ENCODE results near the gene PSME3IP1.

Gene PSME3IP1

DNA sequence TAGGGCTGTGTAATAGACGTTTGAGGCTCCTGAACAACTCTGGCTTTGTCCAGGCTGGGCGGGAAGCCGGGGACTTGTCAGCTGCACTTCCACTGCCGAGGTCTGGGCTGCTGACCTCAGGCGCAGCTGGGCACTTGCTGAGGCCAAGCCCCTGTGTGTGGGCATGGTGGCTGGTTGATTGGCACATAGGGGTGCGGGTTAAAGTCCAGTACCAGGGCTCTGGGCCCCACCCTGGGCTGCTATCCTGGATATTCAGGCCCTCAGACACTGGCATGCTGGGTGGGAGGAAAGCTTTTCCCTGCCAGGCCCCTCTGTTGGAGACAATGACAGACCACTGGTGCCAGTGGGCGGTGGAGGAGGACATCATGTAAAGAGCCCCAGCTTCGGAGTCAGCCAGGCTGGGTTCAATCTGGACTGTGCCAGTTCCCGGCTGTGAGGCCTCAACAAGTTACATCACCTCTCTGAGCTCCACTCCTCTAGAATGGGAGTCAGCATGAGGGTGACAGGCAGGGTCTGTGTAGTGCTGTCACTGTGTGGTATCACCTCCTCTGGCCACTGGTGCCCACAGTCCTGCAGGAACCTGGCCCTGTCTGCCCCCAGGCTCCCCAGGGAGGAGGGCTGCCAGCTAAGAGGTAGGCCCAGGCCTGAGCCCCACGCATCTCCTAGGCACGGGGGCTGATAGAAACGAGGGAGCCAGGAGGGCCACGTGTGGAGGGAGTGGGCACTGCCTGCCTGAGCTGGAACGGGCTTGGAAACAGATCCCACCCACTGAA is 42.5 kb downstream of the PSME3IP1 start:
- no peak for DNase-seq

DNA sequence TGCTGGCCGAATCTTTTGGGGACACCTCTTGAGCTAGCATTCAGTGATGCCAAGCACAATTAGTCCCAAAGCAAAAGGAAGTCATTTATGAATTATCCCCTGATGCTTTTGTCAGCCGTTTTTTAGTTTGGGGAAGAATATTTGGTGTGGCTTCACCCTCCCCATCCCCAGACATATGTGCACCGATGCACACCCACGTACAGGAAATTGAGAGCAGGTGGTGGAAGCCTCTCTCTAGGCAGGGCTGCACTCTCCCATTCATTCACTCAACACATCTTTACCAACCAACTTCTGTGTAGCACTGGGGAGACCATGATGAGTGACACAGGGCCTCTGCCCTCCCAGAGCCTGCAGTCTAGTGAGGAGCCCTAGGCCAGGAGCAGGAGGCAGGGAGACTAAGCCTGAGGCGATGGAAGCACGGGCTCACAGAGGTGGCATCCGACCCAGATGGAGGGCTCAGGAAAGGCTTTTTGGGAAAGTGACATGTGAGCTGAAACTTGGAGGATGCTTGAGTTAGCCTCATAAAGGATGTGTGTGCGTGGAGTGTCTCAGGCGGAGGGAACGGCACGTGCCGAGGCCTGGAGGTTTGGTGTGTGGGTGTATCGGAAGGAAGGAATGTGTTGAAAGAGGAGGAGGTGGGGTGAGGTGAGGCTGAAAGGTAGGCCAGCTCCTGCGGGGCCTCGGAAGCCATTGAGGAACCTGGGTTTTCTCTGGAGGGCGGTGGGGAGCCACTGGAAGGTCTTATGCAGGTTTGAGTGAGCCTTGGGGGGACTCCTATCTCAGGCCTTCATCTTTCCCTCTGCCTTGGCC is 43.8 kb downstream of the PSME3IP1 start:
- peak; percentile 25 for DNase-seq

GRCh38 chr16:57140931-57141668 is 44.7 kb downstream of the PSME3IP1 start:
- no peak for DNase-seq

DNA sequence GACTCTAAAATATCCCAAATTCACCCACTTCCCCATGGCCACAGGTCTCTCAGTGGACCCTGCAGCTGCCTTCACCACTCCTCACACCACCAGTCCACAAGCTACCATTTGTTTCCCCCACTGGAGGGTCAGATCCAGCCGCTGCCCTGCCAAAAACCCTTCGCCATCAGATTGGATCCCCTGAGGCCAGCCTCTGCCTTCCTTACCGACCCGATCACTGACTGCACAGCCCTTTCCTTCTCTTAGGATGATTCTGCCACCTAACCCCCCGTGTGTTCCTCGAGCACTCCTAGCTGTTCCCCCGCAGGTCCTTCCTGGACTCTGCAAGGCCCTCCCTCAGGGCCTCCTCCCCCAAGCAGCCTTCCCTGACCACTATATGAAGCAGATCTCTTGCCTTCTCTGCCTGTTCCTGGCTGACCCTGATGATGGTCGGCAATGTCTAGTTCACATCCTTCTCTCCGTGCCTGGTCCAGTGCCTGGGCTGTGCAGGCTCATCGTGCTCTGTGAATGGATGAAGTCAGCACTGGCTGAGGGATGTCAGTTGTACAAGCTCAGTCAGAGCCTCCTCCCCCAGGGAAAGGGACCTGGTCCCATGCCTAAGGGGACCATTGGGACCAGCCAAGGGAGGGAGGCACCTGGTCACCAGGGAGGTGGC is 47.4 kb downstream of the PSME3IP1 start:
- no peak for DNase-seq

- DNase-seq = no peak
These were observed 48.1 kb downstream of the PSME3IP1 start for GRCh38 chr16:57137566-57138273.

GRCh38 chr16:57137043-57137442 is 48.8 kb downstream of the PSME3IP1 start:
- no peak for DNase-seq

GRCh38 chr16:57134982-57135381 is 50.9 kb downstream of the PSME3IP1 start:
- DNase-seq = peak; percentile 33

DNA sequence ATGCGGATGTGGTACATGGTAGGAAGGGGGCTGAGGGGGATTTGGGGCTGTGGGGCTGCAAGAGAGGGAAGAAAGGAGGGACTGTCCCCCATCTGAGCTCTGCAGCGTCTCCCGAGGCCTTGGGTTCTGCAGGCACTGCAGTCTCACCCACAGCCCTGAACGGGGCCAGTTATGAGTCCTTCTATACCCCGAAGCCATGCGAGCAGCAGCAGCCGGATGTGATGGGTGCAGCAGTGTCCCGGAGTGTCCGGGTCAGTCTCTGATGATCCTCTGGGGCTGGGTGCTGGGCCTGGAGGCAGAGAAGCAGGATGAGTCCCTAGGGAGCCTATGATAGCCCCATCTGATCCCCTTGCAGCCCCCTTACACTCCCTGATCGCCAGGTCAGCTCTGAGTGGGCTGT is 52.0 kb downstream of the PSME3IP1 start:
- DNase-seq = no peak

DNA sequence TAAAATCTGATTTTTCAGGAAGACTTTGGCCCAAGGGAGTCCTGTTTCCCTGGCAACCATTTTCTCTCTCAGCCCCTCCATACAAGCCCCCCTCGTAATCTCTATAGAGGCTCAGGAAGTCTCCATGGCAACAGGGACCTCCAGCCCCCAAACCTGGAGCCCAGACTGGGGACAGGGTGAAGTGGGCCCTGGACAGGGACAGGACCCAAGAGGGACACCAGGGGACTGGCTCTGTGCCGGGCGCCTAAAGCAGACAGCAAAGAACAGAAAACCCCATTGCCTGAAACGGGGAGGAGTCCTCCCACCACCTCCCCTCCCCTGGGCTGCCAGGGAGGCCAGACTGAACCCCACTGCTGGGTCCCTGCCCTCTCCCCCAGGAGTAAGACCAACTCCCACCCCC is 52.8 kb downstream of the PSME3IP1 start:
- DNase-seq = no peak

DNA sequence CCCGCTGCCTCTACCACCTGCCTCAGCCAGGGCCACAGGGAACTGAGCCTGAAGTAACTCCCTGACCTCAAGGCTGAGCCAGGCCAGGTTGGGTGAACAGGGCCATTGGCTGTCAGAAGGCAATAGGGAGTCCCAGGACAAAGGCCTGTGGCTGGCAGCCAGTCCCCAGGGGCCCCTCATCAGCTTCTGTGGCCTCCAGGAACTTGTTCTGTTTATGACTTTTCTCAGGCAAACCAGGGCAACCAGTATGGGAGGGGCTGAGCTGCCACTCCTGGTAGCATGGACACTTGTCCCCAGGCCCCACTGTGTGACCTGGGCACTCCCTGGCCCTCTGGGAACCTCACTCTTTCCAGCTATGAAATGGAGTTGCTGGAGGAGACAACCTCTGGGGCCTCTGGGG is 53.4 kb downstream of the PSME3IP1 start:
- DNase-seq = no peak

DNA sequence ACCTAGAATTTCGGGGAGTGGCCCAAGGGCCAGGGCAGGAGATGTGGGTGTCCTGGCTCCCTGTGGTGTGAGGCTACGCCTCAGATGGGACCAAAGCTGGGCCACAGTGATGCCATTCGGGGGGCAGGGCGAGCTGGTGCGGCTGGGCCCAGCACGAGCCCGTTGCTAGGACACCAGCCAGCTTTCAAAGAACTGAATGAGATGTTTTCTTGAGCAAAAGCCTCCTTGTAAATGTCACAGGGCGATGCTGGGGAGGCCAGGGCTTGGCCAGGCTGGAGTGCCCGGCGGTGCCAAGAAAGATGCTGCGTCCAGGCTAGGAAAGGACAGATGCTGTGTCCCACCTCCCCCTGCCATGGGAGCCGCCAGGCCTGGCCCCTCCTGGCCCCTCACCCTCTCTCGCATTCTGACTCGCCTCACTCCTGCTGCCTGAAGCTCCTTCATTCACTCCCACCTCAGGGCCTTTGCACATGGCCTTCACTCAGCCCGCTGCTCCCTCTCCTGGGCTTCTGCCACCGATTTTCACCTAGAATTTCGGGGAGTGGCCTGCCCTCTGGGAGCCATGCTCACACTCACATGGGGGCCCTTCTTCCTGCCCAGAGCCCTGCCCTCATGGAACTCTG is 54.4 kb downstream of the PSME3IP1 start:
- DNase-seq = no peak

DNA sequence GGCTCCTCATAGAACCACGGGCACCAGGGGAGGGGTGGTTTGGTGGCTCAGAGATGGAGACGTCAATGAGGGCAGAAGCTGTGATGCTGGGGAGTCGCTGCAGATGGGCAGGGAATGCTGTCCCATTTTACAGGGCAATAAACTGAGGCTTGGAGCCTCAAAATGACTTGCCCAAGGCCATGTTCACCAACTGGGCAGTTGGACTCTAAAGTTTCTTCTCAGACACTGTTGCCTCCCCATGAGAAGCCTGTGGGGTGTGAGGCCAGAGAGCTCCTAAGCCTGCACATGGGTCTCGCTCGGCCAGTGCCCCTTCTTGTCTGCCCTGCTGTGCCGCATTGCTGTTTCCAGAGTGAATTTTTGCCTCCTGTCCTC is 54.9 kb downstream of the PSME3IP1 start:
- DNase-seq = no peak

DNA sequence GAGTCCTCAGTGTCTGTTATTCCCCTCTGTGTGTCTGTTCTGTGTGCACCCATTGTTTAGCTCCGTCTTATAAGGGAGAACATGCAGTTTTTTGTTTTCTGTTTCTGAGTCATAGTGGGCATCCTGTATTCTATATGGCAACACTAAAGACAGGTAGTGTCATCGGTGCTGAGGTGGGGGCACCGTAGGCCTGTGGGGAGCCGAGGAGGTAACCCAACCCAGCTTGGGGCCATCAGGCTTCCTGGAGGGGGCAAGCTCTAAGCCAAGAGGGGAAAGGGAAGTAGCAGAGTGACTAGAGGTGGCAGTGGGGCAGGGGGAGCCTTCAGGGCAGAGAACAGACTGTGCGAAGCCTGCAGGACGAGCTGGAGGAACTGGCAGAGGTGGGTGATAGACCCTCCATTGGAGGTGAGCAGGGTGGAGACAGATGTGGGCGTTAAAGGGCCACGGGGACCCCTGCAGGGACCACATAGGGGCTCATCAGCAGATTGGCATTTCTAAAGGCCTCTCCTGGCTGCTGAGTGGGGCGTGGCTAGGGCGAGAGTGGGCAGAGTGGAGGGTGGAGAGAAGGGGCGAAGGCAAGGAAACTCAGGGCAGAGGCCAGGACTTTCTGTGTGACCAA is 57.0 kb downstream of the PSME3IP1 start:
- peak; percentile 66 for DNase-seq

- DNase-seq = no peak
These were observed 58.0 kb downstream of the PSME3IP1 start for GRCh38 chr16:57127836-57128235.

- DNase-seq = no peak
These were observed 58.6 kb downstream of the PSME3IP1 start for GRCh38 chr16:57127037-57127763.

- no peak for DNase-seq
These were observed 59.4 kb downstream of the PSME3IP1 start for GRCh38 chr16:57126411-57126810.

DNA sequence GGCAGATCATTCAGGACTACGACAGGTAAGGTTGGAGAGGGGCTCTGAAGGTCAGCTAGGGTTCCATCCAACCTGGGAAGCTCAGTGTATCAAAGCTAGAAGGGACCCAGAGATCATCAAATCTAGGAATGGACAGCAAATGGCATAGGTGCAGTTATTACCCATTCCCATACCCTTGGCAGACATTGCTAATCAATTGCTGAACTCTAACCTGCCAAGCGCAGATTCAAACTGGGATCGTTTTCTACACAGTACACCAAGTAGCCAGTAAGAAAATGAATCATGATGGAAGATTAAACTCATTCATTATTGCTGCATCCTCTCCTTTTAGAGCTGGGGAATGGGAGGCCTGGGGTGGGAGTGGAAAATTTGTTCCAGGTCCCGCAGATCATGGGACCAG is 59.9 kb downstream of the PSME3IP1 start:
- DNase-seq = no peak

DNA sequence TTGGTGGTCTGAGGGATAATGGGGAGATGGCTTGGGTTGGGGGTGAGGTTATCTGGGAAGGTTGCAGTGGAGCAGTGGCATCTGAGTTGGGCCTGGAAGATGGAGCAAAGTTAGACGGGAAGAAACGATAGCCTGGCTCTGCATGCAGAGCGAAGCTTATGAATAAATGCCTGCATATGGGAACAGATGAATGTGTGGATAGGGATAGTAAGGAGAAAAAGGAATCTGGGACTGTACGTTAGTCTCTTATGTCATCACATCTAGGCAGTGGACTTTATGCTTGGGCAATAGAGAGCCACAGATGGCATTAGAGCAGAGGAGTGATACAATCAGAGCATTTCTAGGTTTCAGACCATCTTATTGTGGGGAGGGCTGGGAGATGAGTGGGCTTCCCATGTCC is 60.5 kb downstream of the PSME3IP1 start:
- no peak for DNase-seq

GRCh38 chr16:57123974-57124674 is 61.7 kb downstream of the PSME3IP1 start:
- DNase-seq = no peak

All from activated CD4-positive, alpha-beta T cell treated with anti-CD3 and anti-CD28 coated beads, Interleukin-2, amount 50 U/mL, for 16 hours (primary cell).